ENCODE results near the gene TTLL5.

TTLL5 gene

DNA sequence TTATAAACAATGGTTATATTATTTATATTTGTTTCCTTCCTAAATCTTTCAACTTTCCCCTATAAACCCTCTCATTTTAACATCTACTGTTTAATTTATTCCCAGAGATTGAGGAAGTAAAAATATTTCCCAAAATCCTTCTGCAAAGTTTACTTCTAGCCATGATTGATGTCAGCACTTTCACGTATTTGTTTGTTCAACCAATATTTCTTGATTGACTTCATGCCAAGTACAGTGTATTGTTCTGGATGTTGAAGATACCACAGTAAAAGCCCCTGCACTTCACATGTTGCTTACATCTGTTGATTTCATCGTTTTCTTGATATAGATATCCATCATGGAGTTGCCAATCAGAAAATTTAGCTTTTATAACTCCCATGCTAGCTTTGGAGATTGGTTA, 81.8 kb downstream of the TTLL5 start:
- DNase-seq: no peak

DNA sequence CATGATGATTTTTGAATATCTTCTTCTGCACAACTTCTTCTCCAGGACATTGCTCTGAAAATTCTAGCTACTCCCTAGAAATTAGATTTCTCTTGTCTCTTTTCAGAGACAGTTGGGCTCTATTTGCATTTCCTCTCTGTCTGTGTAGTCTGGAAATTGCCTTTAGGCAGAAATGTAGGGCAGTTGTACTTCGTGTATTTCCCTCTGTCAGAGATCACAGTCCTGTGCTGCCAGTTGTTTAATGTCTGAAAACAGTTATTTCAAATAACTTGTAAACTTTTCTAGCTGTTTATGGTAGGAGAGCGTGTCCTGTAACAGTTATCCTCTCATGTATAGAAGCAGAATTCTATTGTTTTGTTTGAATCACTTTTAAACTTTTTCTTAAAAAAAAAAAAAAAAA, 86.9 kb downstream of the TTLL5 start:
- no peak for DNase-seq

DNA sequence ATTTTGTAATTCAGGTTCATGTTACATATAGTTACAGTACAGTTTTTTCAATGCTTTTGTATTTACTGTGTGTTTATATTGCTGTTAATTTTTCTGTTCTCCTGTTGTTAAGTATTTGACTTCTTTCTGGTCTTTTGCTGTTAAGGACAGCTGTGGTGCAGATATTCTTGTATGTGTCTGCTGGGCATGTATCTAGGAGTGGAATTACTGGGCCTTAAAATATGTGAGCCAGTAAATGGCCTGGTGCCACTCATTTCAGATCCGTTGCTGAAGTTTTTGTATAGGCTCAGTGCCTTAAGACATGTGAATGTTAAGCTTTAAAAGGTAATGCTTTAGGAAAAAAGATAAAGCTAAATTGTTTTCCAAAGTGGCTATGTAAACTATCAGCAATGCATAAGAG, 87.3 kb downstream of the TTLL5 start:
- no peak for DNase-seq

DNA sequence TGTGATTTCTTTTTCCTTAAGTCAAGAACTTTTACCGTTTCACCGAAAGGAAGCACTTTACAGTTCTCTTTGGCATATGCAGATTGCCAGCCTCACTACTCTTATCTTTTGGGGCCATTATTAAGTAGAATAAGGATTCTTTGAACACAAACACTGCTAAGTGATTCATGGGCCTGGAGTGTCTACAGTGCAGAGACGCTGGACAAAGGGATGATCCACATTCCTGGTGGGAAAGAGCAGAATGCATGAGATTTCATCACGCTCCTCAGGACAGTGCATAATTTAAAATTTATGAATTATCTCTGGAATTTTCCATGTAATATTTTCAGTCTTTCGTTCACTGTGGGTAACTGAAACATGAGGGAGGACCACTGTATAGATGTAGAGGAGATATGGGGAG, 90.2 kb downstream of the TTLL5 start:
- DNase-seq: no peak

DNA sequence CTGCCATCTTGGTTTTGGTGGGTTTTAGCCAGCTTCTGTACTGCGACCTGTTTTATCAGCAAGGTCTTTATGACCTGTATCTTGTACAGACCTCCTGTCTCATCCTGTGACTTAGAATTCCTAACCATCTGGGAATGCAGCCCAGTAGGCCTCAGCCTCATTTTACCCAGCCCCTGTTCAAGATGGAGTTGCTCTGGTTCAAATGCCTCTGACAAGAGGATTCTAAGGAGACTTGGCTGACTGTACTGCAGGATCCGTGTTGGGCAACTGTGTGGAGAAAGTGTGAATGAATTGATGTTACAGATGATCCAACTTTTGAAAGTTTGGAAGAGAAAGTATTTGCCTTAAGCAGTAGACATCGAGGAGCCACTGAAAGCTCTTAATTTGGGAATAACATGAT, 91.0 kb downstream of the TTLL5 start:
- no peak for DNase-seq

DNA sequence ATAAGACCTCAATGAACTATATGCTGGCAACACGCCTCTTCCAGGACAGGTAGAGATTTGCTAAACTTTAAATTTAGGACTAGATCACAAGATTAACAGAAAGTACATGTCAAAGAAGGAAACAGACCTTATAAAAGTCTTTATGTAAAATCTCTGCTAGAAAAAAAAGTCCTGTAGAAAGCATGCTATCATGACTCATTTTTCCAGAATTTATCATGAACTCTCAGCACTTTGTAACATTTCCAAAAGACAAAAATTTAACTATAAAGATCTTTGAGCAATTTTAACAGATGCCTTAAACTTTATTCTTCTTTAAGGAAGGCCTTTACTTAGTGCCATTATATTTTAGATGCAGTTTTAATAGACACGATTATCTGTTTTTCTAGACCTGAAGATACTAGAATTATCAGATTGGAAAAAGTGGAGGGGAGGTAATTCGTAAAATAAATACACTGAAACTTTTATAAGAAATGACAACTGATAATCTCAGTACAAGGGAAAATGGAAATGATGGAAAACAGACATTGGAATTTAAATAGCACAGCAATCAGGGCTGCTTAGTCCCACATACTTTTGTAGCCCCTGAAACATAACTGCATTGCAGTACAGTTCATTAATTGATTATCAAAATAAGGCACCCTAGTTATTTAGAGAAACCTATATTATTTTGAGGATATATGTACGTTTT, 92.0 kb downstream of the TTLL5 start:
- DNase-seq: no peak

DNA sequence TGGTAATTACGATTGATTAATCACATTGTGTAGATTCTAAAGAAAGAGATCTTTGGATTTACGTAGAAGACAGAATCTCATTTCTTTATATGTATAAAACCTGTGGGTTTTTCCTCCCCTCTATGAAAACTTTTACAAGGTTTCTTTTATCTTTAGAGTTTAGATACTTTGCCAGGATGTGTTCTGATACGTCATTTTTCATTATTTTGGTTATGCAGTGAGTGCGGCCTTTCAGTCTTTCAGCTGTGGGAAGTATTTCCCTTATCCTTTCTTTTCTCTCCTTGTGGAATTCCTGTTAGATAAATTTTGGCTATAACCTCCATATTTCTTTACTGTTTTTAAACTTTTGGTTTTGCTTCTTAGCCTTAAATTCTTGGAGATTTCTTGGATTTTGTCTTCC, 92.7 kb downstream of the TTLL5 start:
- DNase-seq: no peak

DNA sequence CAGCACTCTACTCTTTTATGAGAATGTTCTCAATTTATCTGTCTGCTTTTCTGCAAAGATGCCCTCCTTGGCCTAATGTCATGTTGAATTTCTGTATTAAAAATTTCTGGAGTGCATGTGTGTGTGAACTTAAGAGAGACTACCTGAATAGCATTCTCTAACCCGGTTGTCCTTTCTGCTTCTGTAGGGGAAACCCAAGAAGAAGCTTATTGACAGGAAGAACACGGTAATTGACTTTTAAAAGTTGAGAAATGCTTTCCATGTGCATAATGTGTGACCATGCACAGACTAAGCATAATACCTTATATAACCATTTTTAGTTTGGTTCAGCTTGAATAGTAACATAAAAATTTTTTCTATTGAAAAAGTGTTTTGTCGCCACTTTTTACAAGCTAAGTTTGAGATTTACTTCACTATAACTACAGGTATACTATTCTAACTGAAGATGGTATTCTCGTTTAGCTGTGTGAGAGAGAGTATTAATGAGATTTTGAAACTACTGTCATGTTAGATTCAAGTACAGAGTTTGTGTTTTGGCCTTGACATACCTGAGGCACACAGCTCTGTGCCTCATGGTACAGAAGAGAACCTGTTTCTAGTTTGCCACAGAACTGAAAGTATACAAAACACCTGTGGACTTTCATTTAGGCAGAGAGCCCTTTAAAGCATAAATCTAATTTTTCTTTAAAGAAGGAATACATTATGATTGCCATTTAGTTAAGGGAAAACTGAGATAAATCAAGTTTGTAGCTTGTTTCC, 96.8 kb downstream of the TTLL5 start:
- no peak for DNase-seq

DNA sequence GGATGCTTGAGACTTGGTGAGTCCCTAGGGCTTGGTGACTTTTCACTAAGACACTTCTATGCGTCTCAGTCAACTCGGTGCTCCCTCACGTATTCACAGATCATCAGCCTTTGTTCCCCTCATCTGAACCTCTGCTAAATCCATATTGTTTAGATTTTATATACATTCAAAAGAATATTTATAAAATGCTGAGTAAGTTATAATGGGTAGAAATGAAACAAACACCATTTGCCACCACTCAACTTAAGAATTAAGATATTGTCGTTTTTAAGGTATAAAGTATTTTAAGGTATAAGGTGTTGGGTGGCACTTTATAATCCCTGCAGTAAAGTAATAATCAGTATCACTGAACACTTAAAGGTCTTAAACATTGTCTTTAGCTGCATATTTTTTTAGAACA, 103.0 kb downstream of the TTLL5 start:
- no peak for DNase-seq

DNA sequence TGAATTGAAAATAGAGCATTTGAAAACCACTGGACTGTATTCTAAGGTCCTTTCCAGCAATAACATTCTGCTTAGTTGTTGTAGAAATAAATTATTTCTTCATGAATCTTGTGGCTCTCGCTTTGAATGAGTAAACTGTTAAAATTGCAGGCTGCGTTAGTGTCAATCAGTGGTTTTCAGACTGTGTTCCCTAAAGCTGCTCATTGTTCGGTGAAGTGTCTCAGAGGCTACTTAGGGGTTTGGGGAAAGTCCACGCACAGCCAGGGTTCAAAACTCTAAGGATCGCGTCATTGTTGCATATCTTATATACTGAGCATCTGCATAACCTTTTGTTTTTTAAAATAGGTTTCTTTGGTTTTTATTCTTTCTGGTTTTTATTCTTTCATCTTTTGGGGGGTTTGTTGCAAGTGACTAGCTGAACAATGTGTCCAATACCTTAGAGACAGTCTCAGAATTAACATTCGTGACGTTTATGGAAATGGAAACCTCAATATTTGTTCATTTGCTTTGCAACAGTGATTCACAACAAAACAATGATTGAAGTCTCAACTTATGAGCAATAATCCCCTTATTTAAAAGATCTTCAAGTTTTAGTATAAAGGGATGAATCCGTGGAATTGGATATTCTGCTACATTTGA, 108.1 kb downstream of the TTLL5 start:
- DNase-seq: no peak

DNA sequence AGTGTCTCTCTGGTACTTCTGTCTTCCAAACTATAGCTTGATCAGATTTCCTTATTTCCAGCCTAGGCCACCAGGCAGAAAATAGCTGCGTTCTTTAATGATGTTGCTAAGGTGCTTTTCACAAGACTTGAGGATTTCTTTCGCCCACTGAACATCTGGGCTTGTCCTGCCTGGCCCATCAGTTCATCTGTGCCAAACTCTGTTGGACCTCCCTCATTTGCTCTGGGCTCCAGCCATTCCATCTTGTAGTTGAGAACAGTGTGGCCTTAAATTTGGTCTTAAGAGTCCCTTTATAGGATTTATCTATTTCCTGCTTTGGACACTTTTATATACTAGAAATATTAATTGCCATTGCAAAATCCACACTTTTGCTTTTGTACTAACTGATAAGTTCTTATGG, 109.6 kb downstream of the TTLL5 start:
- no peak for DNase-seq

DNA sequence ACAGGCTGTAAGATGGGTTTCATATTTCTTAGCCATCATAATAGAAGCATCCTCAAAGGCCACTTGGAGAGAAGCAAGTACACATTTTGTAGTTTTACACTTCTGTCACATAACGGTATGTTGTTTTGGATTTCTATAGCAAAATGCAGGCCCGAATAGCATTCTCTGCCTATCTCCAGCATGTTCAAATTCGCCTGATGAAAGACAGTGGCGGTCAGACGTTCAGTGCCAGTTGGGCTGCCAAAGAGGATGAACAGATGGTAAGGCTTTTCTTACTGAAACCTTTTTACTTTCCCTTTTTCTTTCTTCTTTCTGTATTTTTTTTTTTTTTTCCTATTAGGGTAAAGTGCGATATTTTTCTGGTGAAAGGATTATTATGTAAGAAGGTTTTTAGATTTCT, 110.5 kb downstream of the TTLL5 start:
- no peak for DNase-seq

DNA sequence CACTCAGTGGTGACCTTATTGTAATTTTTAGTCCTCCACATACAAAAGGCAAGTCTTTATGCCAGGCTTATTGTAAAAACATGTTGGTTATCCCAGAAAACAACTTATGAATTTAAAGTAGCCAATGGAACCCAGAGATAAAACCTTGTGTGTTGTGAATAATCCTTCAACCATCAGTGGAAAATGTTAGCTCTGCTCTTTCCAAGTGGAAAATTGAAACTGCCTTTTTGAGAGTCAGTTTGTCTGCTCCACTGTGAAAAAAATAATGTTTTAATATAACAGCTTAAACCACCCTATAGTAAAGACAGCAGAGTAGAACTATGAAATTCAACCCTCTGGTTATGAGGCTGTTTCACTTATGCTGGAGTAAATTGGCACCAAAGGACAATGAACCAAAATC, 112.0 kb downstream of the TTLL5 start:
- no peak for DNase-seq

DNA sequence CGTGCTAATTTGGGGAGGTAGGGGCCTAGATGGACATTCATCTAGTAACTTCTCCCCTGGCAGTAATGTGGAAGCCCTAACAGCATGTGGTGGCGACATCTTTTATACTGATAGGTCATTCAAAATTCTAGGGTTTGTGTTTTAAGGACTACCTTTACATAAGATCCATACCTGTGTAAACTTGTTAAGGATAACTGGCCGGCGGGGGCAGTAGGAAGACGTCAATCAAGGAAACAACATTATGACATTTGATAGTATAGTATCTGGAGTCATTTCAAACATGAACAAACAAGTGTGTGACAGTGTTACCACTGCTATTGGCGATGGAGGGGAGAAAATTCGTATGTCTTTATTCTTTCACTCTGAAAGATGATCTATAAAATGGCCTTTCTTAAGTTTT, 120.0 kb downstream of the TTLL5 start:
- DNase-seq: no peak

DNA sequence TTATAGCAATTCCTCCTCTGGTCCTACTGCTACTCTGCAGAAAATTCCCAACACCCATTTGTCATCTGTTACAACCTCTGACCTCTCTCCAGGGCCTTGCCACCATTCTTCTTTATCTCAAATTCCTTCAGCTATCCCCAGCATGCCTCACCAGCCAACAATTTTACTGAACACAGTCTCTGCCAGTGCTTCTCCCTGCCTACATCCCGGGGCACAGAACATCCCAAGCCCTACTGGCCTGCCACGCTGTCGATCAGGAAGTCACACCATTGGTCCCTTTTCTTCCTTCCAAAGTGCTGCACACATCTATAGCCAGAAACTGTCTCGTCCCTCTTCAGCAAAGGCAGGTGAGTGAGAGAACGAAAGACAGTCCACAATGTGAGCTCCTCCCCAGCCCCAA, 122.1 kb downstream of the TTLL5 start:
- DNase-seq: no peak

DNA sequence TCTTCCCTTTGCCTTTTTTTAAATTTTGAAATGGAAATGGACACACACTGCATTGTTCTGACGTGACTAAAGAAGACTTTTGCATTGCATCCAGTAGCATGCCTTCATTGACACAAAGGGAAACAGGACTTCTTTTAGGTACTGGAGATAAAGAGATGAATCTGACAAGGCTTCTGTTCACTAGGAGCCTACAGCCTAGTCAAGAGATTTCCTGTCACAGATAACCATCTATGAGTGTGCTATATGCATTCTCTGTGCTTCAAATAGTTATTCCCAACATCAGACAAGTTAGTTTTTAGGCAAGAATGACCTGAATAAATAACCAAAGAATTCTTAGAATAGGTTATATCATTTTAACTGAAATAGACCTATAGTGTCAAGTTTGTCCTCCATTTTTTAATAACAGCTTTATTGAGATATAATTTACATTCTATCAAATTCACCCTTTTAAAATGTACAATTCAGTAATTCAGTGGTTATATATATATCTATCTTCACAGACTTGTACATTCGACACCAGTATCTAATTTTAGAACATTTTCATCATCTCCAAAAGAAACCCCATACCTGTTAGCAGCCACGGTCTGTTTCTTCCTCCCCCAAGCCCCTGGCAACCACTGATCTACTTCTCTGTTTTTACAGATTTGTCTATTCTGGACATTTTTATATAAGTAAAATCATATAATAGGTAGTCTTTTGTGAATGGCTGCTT, 122.7 kb downstream of the TTLL5 start:
- DNase-seq: no peak

DNA sequence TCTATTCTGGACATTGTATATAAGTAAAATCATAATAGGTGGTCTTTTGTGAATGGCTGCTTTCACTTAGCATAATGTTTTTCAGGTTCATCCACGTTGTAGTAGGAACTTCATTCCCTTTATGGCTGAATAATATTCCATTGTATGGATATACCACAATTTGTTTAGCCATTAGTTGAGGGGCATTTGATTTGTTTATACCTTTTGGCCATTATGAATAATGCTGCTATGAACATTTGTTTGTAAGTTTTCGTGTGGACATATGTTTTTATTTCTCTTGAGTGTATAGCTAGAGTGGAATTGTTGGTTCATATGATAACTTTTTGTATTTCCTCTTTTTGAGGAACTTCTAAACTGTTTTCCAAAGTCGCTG, 123.3 kb downstream of the TTLL5 start:
- no peak for DNase-seq

DNA sequence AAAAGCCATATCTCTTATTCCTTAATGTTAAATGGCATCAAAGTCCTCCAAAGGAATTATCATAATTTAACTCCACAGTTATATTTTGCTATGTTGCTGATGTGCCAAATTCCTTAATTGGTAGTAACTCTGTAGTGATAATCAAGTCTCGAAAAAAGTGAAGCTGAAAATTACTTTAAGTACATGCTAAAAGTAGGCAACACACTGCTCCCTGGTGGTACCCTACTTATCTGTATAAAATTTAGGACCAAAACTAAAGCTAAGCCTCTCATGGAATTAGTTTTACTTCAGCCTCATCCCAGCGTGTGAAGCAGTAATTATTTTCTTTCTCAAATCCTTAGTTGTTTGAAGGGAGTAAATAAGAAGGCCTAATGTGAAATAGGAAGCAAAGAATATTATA, 132.8 kb downstream of the TTLL5 start:
- DNase-seq: peak; percentile 6

DNA sequence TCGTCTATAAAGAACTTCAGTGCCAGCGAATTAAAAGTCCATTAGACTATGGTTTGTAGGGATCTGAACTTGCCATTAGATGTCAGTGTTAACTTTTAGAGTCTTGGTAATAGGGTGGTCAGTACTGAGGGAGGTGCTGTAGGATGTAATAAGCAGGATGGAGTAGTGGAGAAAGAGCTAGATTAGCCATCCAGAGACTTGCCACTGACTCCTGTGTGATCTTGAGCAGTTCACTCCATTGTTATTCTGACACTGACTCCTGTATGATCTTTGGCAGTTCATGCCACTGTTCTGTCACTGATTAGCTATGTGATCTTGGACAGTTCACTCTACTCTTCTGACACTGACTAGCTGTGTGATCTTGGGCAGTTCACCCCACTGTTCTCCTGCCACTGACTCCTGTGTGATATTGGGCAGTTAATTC, 133.6 kb downstream of the TTLL5 start:
- DNase-seq: peak; percentile 38

DNA sequence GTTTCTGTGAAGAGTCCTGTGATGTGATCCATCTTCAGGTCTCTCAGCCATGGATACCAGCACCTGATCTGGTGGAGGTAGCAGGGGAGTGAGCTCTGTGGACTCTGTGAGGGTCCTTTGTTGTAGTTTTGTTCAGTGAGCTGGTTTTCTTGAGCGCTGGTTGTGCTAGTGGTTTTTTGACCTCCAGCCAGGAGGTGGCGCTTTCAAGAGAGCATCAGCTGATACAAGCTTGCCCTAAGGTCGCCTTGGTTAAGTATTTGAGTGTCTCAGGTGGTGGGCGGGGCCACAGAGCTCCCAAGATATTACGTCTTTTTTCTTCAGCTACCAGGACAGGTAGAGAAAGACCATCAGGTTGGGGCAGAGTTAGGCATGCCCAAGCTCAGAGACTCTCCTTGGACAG, 139.7 kb downstream of the TTLL5 start:
- no peak for DNase-seq

DNA sequence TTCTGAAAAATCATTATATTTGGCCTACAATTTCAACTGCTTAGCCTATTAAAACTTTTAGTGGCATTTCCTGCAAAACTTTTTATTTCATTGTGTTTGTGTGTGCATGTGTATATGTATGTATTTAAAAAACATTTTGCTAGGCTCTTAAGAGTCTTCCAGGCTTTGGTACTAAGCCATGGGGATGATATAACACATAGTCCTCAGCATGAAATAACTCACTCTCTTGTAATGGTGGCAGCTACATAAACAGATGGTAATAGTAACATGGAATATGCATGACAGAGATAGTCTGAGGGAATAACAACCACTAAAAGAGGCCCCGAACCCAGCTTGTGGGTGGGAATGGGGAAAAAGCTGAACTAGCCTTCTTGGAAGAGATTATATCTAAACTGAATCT, 141.4 kb downstream of the TTLL5 start:
- DNase-seq: no peak

DNA sequence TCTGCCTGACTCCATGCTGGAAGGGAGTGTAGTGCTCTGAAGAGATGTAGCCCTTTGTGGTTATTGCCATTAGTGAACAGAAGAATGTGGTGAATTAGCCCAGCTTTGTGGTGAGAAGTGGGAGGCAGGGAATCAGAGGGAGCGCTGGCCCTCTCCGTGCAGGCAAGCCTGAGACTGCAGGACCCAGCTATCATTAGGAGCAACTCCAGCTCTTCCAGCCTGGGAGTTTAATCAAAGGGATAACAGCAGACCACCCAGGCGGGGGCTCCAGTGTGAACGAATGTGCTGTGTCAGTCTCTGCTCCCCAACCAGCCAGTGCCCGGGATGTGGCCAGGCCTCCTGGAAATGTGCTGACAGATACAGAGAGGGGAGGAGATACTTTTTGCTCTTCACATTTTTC, 142.7 kb downstream of the TTLL5 start:
- DNase-seq: no peak

DNA sequence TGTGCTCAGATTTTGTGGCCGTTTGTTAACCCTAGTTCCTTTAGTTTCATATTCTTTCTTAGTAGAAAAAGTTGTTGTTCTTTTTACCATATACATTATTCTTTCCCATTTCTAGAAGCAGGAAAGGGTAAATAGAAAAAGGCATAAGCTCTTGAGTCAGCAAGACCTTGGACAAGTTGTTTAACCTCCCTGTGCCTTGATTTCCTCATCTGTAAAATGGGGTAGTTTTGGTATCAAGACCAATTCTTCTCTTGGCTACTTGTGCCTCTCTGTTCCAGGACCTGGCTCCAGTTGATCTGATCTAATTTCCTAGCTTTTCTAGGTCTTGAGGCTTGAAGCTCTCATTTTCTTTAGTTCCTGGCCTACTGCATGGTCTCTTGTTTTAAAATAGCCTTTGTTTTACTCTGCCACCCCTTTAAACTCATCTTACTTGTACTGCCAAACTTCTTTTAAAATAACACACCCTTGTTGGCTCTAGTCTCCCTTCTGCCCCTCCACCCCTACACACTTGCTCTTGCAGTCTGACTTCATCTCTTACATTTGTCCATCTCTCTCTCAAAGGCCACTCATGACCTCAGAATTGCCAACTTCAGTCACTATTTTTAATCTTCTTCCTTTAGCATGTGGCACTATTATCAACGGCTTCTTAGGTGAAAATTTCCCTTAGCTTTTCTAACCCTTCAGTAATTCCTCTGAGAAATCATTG, 143.7 kb downstream of the TTLL5 start:
- no peak for DNase-seq
